Umbilical cord (tissue), 2 donors: ENCODE data around the gene KIRREL3. TPM values are rescaled to one million over a fixed set of nuclear protein-coding genes. Genes with fewer than 3 reads are reported as not detected.

ENCODE experiments used
- DNase-seq: peaks from one replicate; pipeline ENCODE4 v3.0.0-alpha.2; 2015; ENCODE audit warnings: low spot score
- total RNA-seq: library from RNA; depleted of rRNA; stranded (reverse); fragments of >200 nt; gene quantifications from one replicate; pipeline ENCODE4 v1.2.3, GENCODE V29; 2014; ENCODE audit warnings: low replicate concordance; ENCODE audit not compliant: insufficient read depth

KIRREL3 gene
- total RNA-seq, 1 donor from 2014 or later = 0.72 TPM

DNA sequence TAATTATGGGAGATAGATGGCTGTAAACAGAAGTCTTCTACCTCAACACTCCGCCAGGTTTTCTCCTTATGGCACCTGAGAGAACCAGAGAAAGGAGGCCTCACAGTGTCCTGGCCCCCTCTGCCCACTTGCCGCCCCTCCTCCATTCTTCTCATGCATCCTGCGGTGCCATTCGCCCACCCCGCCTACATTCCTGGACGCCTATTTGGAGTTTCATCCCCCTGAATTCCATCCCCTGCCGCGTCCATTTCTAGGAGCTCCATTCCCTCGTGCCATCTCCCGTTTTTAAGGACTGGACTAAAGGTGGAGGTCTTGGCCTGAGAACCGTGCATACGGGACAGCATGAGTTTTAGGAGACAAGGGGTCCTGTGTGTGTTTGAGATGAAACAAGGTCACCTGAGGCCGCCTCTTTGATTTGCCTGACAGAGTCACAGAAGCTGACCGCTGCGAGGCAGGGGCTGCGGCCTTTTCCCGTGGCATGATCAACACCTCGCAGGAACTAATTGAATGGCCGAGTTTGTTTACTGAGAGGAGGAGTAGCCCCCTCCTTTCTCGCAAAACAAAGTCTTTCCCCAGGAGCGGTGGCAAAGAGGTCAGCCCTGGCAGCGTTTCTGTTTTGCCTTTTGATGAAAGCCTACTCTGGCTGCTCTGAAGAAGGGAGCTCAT, 398.9 kb downstream of the KIRREL3 start:
- DNase-seq = no peak

DNA sequence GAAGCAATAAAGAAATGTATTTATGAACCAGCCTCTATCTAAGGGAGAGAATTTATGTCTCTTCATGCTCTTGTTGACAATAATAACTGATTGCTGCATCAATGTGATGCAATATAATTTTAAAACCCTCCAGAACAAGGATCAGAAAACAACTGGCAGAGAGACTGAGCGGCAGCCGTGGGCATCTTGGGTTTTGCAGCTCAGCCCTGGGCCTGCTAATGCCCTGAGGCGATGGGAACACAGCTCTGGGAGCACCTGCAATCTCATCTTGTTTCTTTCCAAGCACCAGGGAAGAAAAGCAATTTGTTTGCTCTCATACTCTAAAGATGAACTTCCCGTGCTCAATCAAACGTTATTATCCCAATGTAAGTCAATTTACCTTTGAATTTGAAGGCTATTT, 399.4 kb downstream of the KIRREL3 start:
- no peak for DNase-seq

DNA sequence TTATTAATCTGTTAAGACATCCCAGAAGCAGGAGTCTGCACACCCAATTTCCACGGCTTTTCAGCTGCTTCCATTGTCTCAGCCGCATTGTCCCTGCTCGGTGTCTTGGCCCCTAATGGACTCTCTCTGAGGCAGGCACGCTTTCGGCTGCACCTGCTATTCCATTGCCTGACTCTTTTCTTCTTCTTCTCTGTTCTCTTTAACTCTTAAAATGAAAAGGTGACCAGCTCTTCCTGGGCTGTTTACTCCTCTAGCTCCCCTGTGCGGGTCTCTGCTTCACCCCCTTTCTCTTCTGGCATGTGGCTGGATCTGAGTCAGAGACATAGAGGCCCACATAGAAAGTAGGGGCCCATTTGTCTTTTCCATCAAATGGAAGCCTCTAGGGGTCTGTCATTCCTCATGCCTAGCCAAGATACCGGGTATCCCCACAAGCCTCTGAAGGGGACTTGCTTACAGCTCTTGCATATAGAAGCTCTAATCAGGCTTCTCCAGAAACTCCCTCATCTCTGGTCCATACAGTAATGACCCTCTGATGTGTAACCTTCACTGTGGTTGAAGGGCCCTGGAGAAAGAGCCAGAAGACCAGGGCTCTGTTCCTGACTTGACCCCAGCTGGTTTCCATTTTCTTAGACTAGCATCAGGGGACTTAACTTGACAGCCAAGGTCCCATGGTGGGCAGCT, 401.2 kb downstream of the KIRREL3 start:
- no peak for DNase-seq

DNA sequence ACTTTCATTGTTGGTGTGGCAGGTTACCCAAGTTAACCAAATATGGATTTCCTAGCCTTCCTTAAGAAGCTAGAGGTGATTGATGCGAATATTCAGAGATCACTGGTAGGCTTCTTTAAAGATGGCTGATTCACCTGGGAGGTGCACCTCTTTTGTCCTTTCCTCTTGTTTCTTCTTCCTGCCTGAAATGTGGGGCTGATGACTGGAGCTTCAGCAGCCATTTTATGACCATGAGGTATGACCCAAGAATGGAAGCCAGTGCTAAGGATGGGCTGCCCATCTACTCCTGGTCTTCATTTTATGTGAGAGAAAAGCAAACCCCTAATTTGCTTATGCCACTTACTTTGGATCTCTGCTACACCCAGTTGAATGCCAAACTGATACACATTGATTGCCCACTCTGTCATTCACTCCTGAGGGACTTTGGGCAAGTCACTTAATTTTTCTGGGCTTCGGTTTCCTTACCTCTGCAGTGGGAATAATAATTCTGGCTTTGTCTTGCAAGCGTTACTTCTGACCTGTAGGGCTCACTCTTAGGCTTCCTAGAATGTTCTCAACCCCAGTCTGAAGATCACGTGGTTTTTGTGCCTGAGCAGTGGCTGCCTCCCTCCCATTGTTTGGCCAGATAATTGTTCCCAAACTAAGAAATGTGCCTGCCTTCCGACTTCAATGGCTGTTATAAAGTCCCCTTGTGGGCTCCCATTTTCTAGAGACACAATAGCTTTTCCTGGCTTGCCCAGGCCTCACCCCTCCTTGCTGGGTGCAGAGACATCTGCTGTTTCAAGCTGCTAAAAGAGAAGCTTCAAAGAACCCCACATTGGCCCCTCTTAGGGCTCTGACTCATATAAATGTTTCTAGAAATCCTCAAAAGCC, 402.0 kb downstream of the KIRREL3 start:
- no peak for DNase-seq

DNA sequence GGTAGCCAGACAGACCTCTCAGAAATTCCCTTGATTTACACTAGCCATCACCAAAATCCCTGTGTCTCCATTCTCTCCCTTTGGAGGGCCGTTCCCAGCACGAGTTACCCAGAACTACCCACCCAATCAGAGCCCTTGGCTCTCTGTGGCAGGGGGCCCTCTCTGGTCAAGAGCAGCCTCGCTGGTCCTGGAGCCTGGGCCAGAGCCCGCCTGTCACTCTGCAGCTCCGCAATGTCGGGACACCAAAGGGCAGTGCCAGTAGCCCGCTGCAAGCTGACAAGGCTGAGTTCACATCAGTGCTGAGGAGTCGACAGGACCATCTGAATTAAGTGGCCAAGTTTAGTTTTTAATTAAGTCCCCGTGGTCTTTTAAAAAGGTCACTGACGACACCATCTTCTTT, 403.5 kb downstream of the KIRREL3 start:
- no peak for DNase-seq

DNA sequence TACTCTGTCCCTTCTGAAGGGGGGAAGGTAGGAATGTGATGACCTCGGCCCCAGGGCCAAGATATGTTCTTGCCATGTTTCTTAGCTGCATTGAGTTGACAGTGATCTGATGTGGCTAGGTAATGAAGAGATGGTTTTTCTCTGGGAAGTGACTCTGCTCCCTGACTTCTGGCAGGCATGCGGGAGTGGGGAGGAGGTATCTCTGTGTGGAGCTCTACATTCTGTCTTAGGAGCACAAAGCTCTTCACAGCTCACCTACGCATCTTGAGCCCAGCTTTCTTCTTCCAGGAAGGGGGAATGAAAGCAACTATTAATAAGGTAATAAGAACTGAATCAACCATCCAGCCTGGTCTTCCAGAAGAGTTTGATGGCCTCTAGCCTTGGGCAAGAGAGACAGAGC, 404.1 kb downstream of the KIRREL3 start:
- DNase-seq = no peak

DNA sequence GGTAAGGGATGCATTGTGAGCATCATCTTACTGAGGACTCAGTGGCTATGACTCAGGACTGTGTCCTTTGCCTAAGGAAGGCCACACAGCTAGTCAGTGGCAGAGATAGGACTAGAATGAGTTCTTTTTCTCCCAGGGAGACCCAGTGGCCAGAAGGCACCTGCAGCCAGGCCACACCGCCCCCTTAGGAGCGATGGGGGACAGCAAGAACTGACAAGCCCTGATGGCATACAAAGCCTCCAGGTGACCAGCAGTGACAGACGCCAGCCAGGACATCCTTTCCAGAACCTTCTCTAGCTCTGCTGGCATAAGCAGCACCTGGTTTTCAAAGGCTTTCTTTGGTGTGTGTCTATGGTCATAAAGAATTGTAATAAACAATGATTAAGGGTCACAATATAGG, 405.0 kb downstream of the KIRREL3 start:
- DNase-seq = no peak

DNA sequence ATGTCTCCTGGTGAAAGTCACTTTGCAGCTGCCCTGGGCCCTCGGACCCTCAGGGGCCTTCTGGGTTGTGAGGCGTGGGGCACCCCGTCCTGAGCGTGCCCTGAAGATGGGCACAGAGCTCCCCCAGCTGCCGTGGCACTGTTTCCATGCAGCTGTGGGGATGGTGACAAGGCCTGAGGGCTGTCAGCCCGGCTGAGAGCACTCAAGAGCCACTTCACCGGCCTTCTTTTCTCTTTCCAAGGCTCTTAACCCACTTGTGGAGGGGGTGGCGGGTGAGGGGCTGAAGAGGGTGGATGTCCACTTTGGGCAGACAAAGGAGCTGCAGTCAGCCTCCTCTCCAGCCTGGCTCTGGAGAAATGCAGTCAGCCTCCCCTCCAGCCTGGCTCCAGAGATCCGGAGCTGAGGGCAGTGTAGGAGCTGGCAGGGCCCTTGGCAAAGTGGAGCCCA, 405.6 kb downstream of the KIRREL3 start:
- no peak for DNase-seq

DNA sequence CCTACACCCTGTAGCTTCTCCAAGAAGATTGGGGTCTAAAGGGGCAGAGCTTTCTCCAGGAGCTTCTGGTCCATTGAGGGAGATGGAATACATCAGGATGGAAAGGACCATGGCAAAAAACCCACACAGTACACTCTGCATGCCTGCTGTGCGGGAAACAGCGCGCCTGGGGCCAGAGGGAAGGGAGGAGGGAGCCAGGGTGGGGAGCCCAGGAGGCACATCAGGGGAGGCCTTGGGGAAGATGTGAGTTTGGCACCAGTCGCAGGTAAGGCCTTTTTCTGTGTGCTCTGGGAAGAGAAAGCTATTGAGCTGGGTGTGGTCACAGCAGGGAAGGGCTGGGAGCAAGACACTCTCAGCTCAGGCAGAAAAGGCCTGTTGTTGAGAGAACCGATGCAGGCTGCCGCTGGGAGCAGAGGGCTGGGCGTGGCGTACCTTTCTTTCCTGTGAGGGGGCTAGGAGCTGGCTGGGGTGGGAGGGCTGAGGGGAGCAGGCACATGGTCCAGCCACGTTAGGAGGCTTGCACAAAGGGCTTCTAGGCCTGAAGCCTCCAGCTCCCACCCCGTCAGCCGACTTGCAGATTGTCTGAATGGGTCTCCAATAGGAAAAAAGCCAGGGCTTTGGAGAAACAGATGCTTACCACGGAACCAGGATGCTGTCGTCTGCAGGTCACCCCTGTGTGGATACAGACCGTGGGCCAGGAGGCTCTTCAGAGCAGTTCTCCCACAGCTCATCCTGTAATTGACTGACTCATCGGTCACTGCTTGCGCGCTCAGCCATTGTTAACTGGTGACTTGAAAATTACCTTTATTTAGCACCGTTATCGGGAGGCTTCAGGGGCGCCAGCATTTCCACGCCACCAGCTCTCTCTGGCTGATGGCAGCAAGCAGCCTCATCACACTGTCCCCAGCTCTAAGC, 407.8 kb downstream of the KIRREL3 start:
- no peak for DNase-seq

DNA sequence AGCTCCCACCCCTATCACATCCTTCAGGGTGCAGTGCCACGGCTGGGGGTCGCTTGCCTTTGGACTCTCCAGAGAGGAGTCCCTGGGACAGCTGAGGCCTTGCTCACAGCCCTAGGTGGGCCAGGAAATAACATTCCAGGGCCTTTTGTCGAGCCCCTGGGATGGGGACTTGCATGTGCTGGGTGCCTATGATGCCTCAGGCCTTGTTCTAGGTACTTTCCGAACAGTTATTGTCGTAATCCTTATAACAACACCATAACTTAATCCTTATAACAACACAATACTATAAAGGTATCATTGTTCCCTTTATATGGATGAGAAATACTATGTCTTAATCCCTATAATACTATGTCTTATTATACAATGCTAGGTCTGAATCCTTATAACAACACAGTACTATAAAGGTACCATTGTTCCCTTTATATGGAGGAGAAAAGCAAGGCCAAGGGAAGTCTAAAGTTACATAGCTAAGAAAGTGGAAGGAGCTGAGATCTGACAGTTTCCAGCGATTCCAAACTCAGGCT, 408.5 kb downstream of the KIRREL3 start:
- DNase-seq = no peak

DNA sequence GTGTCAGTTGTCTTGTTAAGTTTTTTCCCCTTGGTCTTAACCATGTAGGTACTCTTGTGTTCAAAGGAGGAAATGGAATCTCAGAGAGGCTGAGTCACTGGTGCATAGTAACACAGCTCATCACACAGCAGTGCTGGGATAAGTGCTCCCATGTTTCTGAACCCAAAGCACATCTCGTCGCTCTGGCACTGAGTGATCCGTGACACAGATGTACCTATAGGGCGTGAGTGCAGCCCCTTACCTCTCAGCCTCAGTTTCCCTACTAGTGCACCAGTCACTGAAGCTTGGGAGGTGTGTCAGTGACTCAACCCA, 411.1 kb downstream of the KIRREL3 start:
- no peak for DNase-seq

DNA sequence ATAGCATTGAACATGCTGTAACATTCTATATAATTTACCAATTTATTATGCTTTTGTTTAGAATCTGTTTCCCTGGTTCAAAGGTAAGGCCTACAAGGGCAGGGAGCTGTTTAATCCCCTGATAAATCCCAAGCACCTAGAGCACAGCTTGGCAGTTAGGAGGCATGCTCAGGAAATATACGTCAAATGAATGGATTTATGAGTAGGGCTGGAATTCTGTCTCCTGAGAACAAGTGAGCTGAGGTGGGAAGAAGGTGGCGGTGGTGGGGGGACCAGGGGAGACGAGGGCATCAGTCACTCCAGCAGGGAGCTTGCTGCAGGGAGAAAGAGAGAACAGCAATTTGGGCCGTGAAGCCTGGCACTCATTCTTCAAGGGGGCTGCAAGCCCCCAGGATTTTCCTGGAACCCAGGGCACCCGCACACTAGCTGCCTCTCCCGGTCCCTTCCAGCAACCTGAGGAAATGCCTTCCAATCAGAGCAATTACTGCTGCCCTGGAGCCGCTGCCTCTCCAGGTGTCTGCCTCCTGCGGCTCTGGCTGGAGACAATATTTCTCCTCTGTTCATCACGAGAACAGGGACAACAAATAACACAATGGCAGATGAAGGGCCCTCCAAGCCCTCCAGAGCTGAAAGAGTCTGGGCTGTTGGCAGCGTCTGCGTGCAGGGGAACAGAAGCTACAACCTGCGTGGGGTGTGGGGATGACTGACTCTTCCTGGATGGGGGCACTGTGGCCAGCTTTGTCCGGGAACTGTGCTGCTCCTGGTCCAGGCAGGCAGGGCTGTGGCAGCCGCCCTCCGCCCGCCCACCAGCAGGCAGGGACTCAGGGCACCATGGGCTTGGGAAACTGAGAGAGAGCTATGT, 411.7 kb downstream of the KIRREL3 start:
- DNase-seq = no peak

DNA sequence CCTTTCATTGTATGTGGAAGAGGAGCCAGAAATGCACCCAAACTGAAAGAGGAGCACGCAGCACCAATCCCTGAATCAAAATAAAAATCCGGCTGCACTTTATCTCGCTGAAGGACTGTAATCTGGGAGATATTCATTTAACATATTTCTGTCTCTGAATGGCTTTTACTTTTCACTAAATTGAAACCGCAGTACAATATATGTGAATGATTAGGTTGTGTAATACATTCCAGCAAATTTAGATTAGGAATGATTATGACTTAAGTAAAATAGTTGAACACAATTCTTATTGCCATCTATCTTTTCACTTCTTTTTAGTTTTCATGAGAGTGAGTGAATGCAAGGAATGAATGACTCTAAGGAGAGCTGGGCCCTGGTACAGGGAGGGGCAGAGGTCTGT, 413.0 kb downstream of the KIRREL3 start:
- DNase-seq = peak; percentile 20

DNA sequence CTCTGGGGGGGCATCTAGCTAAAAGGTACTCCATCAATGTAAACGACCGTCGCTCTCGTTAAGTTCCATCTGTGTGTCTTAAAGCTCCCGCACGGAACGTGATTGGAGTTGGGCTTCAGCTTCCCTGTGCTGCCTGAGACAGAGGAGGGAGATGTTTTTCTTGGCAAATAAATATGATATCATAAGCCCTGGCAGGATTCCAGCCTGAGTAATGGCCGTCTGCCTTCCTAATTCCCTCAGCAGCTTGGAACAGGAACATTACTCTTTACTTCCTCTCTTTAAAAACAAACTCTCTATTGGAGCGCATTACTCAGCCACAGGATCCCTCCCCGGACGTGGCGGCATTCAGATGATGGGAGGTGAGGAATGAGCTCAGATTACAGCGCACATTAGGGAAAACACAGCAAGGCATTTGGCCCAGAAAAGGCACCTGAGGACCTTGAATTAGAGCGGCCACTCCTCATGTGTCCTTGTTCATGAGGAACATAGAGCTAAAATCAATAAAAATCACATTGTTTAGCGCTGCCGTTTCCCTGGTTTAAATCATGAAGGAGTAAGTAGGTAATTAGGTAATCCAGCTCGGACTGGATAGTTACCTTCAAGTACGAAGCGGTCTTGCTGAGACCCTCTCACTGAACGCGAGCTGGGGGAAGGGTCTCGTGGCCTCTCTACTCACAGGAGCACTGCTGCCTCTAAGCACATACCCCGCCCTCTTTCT, 414.6 kb downstream of the KIRREL3 start:
- DNase-seq = peak; percentile 93

DNA sequence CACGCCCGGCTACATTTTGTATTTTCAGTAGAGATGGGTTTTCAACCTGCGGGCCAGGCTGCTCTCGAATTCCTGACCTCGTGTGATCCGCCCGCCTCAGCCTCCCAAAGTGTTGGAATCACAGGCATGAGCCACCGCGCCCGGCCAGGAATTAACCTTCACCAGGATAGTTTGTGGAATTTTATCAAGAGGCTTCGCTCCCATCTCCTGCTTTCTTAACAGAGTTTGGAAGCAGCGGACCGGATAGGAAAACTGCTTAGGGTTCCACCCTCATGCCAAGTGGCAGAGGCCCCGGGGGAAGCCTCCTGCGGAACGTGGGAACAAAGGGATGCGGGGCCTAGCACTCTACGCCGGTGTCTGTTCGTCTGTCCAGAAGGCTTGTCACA, 415.2 kb downstream of the KIRREL3 start:
- DNase-seq = no peak

DNA sequence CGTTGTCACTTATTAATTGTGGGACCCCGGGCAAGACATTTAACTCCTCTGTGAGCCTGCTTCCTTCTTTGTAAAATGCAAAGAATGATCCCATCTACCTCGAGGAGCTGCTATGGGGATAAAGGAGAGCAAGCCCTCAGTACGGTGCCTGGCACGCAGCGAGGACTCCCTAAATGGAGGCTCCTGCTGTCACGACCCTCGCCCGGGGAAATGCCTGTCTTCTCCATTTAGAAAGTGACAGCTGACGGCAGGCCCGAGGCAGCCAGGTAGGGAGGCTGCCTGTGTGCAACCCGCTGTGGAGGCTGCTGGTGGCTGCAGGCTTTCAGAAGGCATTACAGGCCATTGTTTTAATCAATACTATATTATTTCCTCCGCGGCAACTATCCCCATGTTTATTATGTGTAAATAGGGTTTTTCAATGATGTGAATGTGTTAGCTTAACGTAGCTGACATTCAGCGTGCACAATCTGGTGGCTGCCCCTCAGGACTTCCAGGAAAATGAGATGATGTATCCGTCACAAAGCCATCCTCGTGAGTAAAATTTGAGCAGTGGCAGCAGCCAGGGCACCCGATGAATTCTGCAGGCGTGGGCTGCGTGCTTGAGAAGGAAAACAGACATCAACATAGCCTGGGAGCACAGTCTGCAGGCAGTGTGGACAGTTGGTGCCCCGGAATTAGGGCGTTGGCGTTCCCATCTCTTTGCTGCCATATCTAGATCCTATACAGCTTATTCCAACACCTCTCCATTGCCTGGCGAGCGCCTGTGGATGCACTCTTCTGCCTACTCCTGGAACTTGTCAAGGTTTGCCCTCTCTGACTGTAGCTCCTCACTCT, 416.8 kb downstream of the KIRREL3 start:
- no peak for DNase-seq

DNA sequence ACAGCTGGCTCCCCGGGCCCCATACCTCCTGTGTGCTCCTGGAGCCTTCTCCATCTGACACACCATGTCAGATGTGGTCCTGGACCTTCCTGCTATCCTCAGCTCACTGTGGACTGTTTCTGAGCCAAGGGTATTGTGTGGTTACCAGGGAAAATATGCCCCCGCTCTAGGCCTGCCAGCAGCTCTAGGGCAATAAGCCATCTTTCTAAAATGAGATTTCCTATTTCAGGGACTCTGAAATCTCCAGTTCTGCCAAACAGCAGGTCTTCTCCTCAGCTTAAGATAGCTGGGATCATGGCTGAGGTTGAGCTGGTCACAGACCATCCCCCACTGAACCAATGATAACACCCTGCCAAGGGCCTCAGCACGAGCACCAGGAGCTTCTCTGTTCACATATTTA, 417.5 kb downstream of the KIRREL3 start:
- no peak for DNase-seq

DNA sequence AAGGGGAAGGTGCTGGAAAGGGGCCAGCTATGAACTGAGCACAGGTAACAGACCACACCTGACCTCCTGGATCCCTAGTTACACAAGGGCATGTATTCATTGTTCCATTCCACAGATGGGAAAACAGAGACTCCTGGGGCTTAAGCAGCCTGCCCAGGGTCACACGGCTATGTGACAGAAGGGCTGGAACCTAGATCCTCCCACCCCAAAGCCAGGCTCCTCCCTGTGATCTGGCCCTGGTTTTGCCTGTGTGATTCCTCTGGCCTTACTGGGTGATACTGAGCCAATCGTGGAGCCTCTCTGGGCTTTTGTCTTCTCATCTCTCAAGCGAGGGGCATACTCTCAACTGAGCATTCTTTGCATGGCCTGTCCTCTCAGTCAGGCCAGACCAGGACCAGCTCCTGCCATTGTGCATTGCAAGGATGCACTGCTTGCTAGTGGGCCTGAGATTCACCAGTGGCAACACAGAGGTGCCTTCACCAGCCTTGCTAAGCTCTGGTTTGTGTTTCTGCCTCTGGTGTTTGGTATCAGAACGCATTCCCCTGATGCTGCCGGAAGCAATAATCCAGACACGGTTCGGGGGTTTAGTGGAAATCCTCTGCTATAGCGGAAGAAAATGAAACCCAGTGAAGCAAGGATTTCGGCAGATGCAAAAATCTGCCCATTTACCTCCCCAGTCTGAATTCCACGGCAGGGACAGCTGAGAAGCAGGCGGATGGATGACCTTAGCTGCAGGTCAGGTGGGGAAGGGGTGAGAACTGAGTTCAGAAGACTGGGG, 418.5 kb downstream of the KIRREL3 start:
- peak; percentile 23 for DNase-seq
